GDM1 (cell line): ENCODE data around the gene ELK3.

Experiments
- DNase-seq: peaks from one replicate; lab custom pipeline; 2025; lab: John Stamatoyannopoulos, UW

Gene ELK3

DNA sequence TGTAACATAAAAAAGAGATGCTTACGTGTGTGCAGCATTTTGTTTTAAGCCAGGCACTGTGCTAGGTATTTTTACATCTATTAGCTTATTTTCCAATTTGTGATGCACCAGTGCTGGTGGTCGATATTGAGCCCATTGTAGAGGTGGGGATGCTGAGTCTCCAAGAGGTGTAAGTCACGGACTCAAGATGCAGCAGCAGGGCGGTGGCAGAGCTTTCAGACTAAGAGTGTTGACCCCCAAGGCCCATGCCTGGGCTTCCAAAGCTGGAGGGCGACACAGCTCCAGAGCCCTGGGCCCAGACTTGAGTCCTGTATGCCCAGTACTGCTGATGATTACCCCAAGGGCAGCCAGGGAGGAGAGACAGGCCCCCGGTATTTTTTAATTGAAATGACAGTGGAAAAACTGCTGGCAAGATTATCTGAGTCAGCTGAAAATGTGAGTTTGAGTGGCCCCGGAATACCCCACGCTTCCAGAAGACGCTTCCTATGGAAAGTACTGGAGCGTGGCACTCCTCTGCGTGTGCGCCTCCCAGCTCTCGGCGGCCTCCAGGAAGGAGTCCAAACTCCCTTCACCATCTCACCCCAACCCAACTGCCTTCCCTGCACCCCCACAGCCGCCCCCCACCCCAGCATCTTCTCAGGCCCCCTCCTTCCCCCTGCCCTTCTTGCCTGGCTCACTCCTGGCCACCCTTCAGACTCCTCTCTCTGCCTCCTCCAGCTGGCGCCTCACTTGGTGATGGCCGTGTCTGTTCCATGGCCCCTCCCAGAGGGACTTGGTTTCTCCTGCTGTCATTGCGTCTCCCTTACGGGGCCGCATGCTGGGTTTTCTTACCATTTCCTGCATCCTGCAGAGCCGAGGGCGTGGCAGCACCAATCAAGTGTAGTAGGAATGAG is 40.7 kb downstream of the ELK3 start:
- DNase-seq, result no peak

- no peak for DNase-seq
These were observed 41.3 kb downstream of the ELK3 start for GRCh38 chr12:96235484-96235826.

GRCh38 chr12:96236221-96236822 is 42.1 kb downstream of the ELK3 start:
- DNase-seq, result no peak

- no peak for DNase-seq
These were observed 42.9 kb downstream of the ELK3 start for GRCh38 chr12:96237035-96237434.

DNA sequence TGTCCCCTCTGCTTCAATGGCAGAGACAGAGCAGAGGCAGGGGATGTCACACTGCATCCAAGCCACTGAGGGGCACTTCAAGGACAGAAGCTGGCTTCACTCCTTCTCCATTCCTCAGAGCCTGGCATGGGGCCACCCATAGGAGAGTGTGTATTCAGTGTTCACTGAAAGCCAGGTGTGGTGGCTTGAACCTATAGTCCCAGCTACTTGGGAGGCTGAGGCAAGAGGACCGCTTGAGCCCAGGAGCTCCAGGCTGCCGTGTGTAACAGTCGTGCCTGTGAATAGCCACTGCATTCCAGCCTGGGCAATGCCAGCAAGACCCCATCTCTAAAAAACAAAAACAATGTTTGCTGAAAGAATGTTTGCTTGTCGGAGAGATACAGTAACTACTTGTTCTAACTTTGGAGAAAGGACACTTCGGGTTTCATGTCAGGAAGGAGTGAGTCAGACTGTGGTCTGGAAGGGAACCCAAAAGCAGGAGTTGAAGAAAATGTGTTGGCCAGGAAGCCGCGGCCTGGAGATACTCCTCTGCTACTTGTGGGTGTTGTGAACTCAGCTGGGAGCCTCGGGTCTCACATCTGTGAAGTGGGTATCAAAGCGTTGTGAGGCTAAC is 43.4 kb downstream of the ELK3 start:
- peak; percentile 71 for DNase-seq

DNA sequence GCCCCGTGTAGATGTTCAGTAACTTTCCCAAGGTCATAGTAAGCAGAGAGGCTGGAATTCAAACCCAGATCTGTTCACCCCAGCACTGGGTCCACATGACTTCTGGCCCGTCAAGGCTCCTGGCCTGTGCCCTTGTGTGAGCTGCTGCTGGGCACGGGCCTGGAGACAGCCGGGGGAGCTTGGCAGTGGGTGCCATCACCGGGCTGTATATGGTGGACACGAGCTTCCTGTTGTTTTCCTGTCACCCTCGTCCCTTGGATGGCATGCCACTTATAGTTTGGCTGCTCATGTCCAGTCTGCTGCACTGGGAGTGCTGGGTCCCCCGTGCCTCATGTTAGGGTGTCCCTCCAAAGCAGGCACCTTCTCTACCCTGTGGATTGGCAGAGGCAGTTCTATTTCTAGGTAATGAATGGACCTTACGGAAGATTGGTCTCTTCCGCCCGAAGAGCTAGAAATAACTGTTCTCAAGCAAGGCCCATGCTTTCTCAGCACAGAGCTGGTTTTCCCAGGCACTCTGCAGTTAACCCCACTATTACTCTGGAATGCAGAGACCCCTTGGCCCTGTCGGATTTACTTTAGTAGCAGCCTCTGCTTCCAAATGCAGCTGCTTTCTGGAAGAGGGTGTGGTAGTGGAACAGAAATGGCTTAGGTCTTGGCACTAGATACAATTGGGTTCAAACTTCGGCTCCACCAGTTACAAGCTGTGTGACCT is 44.3 kb downstream of the ELK3 start:
- DNase-seq, result no peak

DNA sequence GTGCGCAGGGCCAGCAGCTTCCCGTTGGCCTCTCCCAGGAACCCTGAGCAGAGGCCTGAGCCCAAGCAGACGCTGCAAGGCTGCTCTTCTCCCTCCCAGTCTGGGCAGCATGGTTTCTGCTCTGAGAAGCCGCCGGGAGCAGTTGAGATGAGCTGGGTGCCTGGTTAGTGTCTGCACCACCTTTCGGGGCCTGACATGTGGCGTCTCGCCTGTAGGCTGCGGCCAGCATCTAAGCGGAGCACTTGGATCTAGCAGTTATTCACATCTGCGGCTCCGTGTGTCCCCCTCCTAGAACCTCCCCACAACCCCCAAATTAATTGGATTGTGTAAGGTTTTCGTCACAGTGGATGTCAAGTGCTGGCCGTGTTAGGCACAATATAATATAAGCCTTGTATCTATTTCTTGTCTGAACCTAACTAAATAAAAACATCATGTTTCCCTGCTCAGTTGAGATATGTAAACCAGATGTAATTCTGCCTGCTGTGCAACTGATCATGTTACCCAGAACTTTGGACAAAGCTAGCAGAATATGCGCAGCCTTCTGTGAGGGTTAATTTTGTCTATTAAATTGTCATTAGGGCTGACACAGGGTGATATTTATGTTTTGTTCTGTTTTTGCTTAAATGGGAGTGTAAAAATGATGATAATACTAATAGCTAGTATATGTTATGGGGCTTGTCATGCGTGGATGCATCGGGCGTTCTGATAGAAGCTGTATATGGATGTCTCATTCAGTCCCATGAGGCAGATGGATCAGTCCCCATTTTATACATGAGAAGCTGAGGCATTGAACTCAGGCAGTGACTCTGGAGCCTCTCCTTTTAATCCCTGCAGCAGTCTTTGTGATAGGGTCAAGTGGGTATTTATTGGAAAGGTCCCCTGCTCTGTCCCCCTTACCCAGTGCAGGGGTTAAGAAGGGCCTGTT is 45.8 kb downstream of the ELK3 start:
- DNase-seq, result no peak

DNA sequence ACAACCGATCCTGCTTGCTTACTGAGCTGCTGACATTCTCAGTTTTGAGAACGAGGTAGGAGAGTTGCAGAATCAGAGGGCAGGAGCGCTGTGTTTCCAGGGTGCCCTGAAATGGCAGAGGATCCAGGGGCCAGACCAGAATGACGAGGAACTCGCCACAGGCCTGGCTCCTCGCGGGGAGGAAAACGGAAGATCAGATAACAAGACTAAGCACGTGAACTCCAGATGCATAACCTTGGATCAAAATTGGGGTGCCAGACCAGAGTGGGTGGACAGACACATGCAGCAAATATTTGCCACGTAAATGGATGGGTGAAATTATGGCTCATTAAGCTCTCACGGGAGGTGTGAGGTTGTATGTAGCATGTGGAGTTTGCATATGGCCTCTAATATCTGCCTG is 46.5 kb downstream of the ELK3 start:
- no peak for DNase-seq

GRCh38 chr12:96241431-96241830 is 47.3 kb downstream of the ELK3 start:
- DNase-seq, result no peak

- no peak for DNase-seq
These were observed 47.7 kb downstream of the ELK3 start for GRCh38 chr12:96241846-96242256.

- no peak for DNase-seq
These were observed 48.4 kb downstream of the ELK3 start for GRCh38 chr12:96242597-96242996.

DNA sequence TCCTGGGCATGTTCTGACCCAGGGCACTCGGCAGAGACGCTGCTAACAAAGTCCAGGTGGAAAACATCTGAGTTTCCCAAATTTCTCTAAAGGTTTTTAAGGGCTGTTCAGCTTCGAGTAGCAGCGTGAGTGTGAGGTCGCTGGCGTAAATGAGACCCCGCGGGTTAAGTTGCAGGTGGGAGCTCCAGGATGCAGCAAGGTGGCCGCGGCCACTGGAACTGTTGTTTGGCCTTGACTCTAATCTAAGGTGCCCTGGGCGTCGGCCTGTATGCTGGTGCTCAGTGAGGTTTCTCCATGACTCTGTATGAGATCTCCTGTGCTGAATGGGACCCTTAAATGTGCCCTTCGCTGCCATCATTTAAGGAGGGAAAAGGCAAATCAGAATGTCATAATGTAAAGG is 50.7 kb downstream of the ELK3 start:
- DNase-seq, result no peak

GRCh38 chr12:96246926-96247505 is 52.8 kb downstream of the ELK3 start:
- DNase-seq, result no peak

GRCh38 chr12:96247563-96247962 is 53.4 kb downstream of the ELK3 start:
- DNase-seq, result no peak

- DNase-seq, result no peak
These were observed 54.2 kb downstream of the ELK3 start for GRCh38 chr12:96248136-96248931.

DNA sequence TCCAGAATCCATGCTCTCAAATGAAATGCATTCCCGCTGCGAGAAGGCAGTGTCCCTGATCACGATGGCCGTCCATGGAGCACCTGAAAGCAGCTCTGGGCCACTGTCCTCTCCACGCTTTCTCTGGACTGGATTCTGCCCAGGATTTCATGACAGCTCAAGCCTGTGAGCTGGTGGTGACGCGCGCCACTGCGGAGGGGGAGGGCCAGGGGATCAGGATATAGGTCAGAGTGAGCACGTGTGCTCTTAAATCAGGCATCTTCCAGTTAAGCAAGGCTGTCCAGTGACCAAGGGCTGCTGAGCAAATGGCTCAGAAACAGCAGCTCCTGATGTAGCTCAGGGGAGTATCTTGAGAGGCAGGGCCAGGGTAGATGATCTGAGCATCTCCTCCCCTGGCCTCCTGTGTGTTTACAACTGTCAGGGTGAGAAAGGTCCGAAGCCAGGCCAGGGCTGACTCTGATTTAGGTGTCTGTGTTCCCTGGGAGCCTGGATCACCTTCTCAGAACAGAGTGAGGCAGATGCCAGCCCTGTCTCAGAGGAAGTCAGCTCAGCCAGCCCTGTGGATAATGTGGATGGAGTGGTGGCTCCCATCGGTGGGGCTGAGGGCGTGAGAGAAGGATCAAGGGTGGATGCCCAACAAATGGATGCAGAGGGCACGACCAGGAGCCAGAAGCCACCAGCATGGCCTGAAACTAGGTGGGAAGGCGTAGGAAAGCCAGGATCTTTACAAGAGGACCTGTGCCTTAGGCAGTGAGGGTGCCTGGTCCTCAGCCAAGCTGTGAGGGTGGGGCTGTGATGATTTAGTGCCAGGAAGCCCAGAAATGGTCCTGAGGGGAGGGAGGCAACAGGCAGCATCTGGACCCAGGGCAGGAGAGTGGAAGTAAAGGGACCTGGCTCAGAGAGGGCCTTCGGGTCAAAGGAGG is 55.3 kb downstream of the ELK3 start:
- no peak for DNase-seq

- DNase-seq, result no peak
These were observed 56.0 kb downstream of the ELK3 start for GRCh38 chr12:96250119-96250685.

DNA sequence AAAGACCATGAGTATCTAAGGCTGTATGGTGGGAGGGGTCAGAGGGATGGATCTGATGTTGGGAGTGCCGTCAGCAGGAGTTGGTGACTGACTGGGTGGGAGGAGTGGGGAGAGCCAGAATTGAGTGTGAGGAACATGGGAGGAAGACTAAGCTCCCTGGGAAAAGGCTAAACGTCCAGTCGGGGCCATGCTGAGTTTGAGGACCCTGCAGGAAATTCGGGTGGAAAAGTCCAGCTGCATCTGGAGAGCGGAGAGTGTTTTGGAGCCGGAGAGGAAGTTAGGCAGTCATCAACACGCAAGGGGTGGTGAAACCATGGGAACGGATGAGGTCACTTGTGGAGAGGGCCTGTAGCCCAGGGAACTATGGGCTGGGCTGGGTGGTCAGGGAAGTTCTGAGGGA is 60.9 kb downstream of the ELK3 start:
- DNase-seq, result no peak
